GM18505 (cell line): ENCODE results near the gene KLF2.
"Not testable (repeated sequence)": the region's sequence is repeated elsewhere in the genome, so short reads cannot be mapped to it uniquely, and the experiment has no call there.

Experiments used
- ATAC-seq: cut with Tn5 transposase; IDR thresholded peaks from one replicate; pipeline ENCODE4 v1.9.1; 2021; ENCODE audit not compliant: unreplicated experiment
- POLR2A ChIP-seq: IDR thresholded peaks from 4 replicates; pipeline ENCODE4 v1.6.1; 2011; ENCODE audit warnings: borderline replicate concordance; ENCODE audit not compliant: insufficient read depth, insufficient read length; ENCODE audit errors: extremely low read depth

KLF2 gene

GRCh38 chr19:16324384-16325160 is at the start of gene KLF2:
KLF2 (plus strand) TSS chr19:16324826; CDS start chr19:16324924, 98 bp downstream.
- peak; percentile 94 for TF ChIP-seq POLR2A
- peak; percentile 72 for ATAC-seq

GRCh38 chr19:16280306-16280705 is 44.3 kb upstream of the KLF2 start:
- ATAC-seq: no peak
- TF ChIP-seq POLR2A: no peak

GRCh38 chr19:16281743-16282142 is 42.9 kb upstream of the KLF2 start:
- TF ChIP-seq POLR2A: no peak
- no peak for ATAC-seq

GRCh38 chr19:16283210-16284061 is 41.2 kb upstream of the KLF2 start:
- ATAC-seq: no peak
- no peak for TF ChIP-seq POLR2A

GRCh38 chr19:16284505-16284904 is 40.1 kb upstream of the KLF2 start:
- ATAC-seq: no peak
- no peak for TF ChIP-seq POLR2A

- not testable (repeated sequence) for ATAC-seq
Observed at GRCh38 chr19:16285079-16285478, 39.5 kb upstream of the KLF2 start.

GRCh38 chr19:16285769-16286498 is 38.7 kb upstream of the KLF2 start:
- ATAC-seq: no peak
- TF ChIP-seq POLR2A: no peak

GRCh38 chr19:16288544-16288943 is 36.1 kb upstream of the KLF2 start:
- no peak for TF ChIP-seq POLR2A
- no peak for ATAC-seq

- no peak for ATAC-seq
- TF ChIP-seq POLR2A: no peak
Observed at GRCh38 chr19:16289594-16289993, 35.0 kb upstream of the KLF2 start.

GRCh38 chr19:16290692-16291091 is 33.9 kb upstream of the KLF2 start:
- no peak for ATAC-seq
- no peak for TF ChIP-seq POLR2A

GRCh38 chr19:16293118-16294091 is 31.2 kb upstream of the KLF2 start:
- no peak for TF ChIP-seq POLR2A
- no peak for ATAC-seq

GRCh38 chr19:16295057-16295456 is 29.6 kb upstream of the KLF2 start:
- no peak for ATAC-seq
- TF ChIP-seq POLR2A: no peak
